ENCODE data around the gene SLCO2A1.

The SLCO2A1 gene

GRCh38 chr3:133994166-133994890, 35.4 kb downstream of the SLCO2A1 start:
- DNase-seq (ENCODE audit: low spot score), result peak; percentile 41
- Histone ChIP-seq H3K27ac (no peak overlapping the region), H3K4me3 (no peak overlapping the region)
- TF ChIP-seq CTCF (IDR thresholded peaks at IDR 0.05), result no peak

GRCh38 chr3:133992951-133993620, 36.6 kb downstream of the SLCO2A1 start:
- no peak for TF ChIP-seq CTCF (IDR thresholded peaks at IDR 0.05)
- no peak overlapping the region for H3K4me3 ChIP-seq
- DNase-seq (ENCODE audit: low spot score), result peak; percentile 47
- H3K27ac ChIP-seq, result no peak overlapping the region

- no peak for TF ChIP-seq CTCF (IDR thresholded peaks at IDR 0.05)
- Histone ChIP-seq H3K4me3 (no peak overlapping the region), H3K27ac (no peak overlapping the region)
- DNase-seq (ENCODE audit: low spot score), result peak; percentile 11
Observed at GRCh38 chr3:133992381-133992780, 37.3 kb downstream of the SLCO2A1 start.

GRCh38 chr3:133991637-133992036, 38.1 kb downstream of the SLCO2A1 start:
- peak overlapping the region in 1 of 2 donors; percentile 22 for H3K27ac ChIP-seq
- DNase-seq (ENCODE audit: low spot score), result peak; percentile 59
- H3K4me3 ChIP-seq, result no peak overlapping the region
- TF ChIP-seq CTCF (IDR thresholded peaks at IDR 0.05), result no peak

GRCh38 chr3:133991209-133991608, 38.5 kb downstream of the SLCO2A1 start:
- Histone ChIP-seq H3K27ac (no peak overlapping the region), H3K4me3 (no peak overlapping the region)
- DNase-seq (ENCODE audit: low spot score), result peak; percentile 24
- no peak for TF ChIP-seq CTCF (IDR thresholded peaks at IDR 0.05)

GRCh38 chr3:133989936-133990702, 39.6 kb downstream of the SLCO2A1 start:
- no peak for TF ChIP-seq CTCF (IDR thresholded peaks at IDR 0.05)
- no peak for DNase-seq (ENCODE audit: low spot score)

More at GRCh38 chr3:133989936-133990702, 39.6 kb downstream of the SLCO2A1 start:
- no peak overlapping the region for H3K4me3 ChIP-seq
- H3K27ac ChIP-seq, result no peak overlapping the region
